ENCODE results near the gene SPACA4. TPM values are rescaled to one million over a fixed set of nuclear protein-coding genes. Genes with fewer than 3 reads are reported as not detected.

Gene SPACA4
- total and polyA plus RNA-seq, 9 of the 15 experiments (the other 6 are each of a cell fraction or from before 2014, with no cell fraction given), result not detected

DNA sequence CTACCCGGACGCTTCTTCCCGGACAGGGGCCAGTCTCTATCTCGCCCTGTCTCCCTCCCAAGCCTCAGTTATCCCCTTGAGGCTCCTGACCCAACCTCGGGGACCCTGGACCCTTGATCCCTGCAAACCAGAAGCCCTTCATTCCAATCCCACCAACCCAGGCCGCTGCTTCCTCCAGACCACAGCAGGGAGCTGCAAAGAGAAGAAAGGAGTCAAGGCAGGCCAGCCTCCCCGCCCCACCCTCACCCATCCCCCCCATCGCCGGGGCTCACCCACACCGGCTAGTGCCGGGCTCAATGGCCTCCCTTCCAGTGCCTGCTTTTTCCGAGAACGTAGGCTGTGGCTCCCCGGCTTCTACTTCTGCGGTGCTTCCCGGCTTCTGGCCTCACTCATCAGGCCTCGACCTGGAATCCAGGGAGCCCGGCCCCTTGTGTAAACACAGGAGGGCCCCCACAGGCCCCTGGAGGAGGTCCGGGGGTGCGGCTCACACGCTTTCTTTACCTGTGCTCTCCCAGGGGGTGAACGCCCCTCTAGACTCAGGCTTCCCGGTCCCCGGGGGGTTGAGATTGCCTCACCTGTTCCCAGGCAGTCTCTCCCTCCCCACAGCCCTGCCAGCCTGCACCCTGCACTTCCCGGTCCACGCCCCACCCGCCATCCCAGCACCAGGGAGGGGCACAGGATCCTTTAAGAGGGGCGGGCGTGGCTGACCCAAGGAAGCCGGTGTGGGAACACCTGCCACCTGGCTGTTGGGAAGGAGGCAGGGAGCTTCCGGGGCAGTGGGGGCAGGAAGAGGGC lies 8.1 kb downstream of the SPACA4 start, which contains the start of gene FAM83E (continued):
- TF ChIP-seq, protein P1, sequence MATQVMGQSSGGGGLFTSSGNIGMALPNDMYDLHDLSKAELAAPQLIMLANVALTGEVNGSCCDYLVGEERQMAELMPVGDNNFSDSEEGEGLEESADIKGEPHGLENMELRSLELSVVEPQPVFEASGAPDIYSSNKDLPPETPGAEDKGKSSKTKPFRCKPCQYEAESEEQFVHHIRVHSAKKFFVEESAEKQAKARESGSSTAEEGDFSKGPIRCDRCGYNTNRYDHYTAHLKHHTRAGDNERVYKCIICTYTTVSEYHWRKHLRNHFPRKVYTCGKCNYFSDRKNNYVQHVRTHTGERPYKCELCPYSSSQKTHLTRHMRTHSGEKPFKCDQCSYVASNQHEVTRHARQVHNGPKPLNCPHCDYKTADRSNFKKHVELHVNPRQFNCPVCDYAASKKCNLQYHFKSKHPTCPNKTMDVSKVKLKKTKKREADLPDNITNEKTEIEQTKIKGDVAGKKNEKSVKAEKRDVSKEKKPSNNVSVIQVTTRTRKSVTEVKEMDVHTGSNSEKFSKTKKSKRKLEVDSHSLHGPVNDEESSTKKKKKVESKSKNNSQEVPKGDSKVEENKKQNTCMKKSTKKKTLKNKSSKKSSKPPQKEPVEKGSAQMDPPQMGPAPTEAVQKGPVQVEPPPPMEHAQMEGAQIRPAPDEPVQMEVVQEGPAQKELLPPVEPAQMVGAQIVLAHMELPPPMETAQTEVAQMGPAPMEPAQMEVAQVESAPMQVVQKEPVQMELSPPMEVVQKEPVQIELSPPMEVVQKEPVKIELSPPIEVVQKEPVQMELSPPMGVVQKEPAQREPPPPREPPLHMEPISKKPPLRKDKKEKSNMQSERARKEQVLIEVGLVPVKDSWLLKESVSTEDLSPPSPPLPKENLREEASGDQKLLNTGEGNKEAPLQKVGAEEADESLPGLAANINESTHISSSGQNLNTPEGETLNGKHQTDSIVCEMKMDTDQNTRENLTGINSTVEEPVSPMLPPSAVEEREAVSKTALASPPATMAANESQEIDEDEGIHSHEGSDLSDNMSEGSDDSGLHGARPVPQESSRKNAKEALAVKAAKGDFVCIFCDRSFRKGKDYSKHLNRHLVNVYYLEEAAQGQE (IDR thresholded peaks at IDR 0.05; ENCODE audit: borderline replicate concordance), result 0 out of 2 replicates have a peak, but pooled peaks have one; percentile 8
- TF ChIP-seq, protein P1 (CRISPR knock-in tag; IDR thresholded peaks at IDR 0.05; ENCODE audit: low read depth), result no peak
- TF ChIP-seq KLF10 (CRISPR knock-in tag; IDR thresholded peaks at IDR 0.05), result no peak
- no peak for TF ChIP-seq RBM34 (IDR thresholded peaks at IDR 0.05; ENCODE audit: borderline replicate concordance, insufficient read depth, low read length)
- TF ChIP-seq CBFB (CRISPR knock-in tag; IDR thresholded peaks at IDR 0.05), result no peak
- no peak for TF ChIP-seq HLTF (IDR thresholded peaks at IDR 0.05)
- peak; percentile 30 for TF ChIP-seq ZFX (CRISPR knock-in tag; IDR thresholded peaks at IDR 0.05)
- no peak for TF ChIP-seq CCAR2 (IDR thresholded peaks at IDR 0.05; ENCODE audit: low read depth, low read length)
- no peak for TF ChIP-seq ZNF561 (CRISPR knock-in tag; conservative IDR thresholded peaks at IDR 0.05)
- TF ChIP-seq ZNF583 (CRISPR knock-in tag; IDR thresholded peaks at IDR 0.05), result no peak
- no peak for TF ChIP-seq NCOA6 (IDR thresholded peaks at IDR 0.05)
- no peak for TF ChIP-seq DPF2 (IDR thresholded peaks at IDR 0.05)
- TF ChIP-seq, protein P2, sequence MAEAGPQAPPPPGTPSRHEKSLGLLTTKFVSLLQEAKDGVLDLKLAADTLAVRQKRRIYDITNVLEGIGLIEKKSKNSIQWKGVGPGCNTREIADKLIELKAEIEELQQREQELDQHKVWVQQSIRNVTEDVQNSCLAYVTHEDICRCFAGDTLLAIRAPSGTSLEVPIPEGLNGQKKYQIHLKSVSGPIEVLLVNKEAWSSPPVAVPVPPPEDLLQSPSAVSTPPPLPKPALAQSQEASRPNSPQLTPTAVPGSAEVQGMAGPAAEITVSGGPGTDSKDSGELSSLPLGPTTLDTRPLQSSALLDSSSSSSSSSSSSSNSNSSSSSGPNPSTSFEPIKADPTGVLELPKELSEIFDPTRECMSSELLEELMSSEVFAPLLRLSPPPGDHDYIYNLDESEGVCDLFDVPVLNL (CRISPR knock-in tag; IDR thresholded peaks at IDR 0.05; ENCODE audit: low read depth), result no peak
- TF ChIP-seq BRCA1 (IDR thresholded peaks at IDR 0.05), result no peak
- no peak for TF ChIP-seq BRCA1 (CRISPR knock-in tag; IDR thresholded peaks at IDR 0.05)
- TF ChIP-seq NCOA4 (IDR thresholded peaks at IDR 0.05; ENCODE audit: partially characterized antibody), result no peak
- TF ChIP-seq, protein P3, sequence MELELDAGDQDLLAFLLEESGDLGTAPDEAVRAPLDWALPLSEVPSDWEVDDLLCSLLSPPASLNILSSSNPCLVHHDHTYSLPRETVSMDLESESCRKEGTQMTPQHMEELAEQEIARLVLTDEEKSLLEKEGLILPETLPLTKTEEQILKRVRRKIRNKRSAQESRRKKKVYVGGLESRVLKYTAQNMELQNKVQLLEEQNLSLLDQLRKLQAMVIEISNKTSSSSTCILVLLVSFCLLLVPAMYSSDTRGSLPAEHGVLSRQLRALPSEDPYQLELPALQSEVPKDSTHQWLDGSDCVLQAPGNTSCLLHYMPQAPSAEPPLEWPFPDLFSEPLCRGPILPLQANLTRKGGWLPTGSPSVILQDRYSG (tag; conservative IDR thresholded peaks at IDR 0.05; ENCODE audit: low read depth), result no peak
- peak; percentile 50; the same call in 1 of the 2 replicates for TF ChIP-seq ZBED1 (IDR thresholded peaks at IDR 0.05)
- TF ChIP-seq, protein P4, sequence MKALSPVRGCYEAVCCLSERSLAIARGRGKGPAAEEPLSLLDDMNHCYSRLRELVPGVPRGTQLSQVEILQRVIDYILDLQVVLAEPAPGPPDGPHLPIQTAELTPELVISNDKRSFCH (CRISPR knock-in tag; IDR thresholded peaks at IDR 0.05), result no peak
- TF ChIP-seq, protein P4 (tag; IDR thresholded peaks at IDR 0.05), result no peak; the same call in 1 of the 2 replicates
